Endothelial cell of umbilical vein (primary cell): ENCODE measurements around the gene SWI5. TPM values are rescaled to one million over a fixed set of nuclear protein-coding genes. Genes with fewer than 3 reads are reported as not detected.

Experiments used
- BruUV-seq: library from RNA; stranded (reverse); fragments of 400-500 nt; replicated peaks from 2 replicates; lab custom pipeline; 2021; lab: Mats Ljungman, UMichigan
- CTCF ChIA-PET: fragments of 300-600, 350-600 bp; sonication (Branson Sonifier 250); formaldehyde crosslinking; loops from one replicate; lab custom pipeline; 2021; ENCODE audit warnings: antibody characterized with exemption, inconsistent platforms; lab: Charles Lee
- POLR2A ChIA-PET: fragments of 300-600, 350-600 bp; sonication (Branson Sonifier 250); formaldehyde crosslinking; loops from one replicate; lab custom pipeline; 2021; ENCODE audit warnings: antibody characterized with exemption, inconsistent platforms; lab: Charles Lee
- DNase-seq: peaks from one replicate; pipeline ENCODE4 v3.0.0-alpha.2; 2011; ENCODE audit warnings: low read depth, low spot score
- FAIRE-seq: peaks from 2 replicates; lab custom pipeline; 2011; peaks lifted over from hg19 to GRCh38; lab: Jason Lieb, UNC
- H2AFZ ChIP-seq: 2 replicates; pipeline ENCODE4 v1.6.0; 2012; ENCODE audit warnings: low read depth, low read length, control low read depth, inconsistent platforms
- H3K27ac ChIP-seq: 2 replicates; pipeline ENCODE4 v1.5.1; 2011; ENCODE audit warnings: low read depth, mild to moderate bottlenecking, control low read depth, low read length, moderate library complexity; ENCODE audit not compliant: insufficient read depth
- H3K27me3 ChIP-seq, 2 experiments: 2 replicates each; pipeline versions ENCODE4 v1.6.0 to v1.6.1; 2011; ENCODE audit warnings: low read length in 2 of 2, mixed read lengths in 1 of 2; ENCODE audit not compliant: control insufficient read depth in 2 of 2, insufficient read depth in 2 of 2
- H3K36me3 ChIP-seq, 2 experiments: 2 replicates in 1 of 2; 3 replicates in 1 of 2; pipeline ENCODE4 v1.5.1; 2011; ENCODE audit warnings: low read length in 2 of 2, mild to moderate bottlenecking in 1 of 2, moderate library complexity in 1 of 2; ENCODE audit not compliant: control insufficient read depth in 2 of 2, insufficient read depth in 2 of 2; ENCODE audit errors: extremely low read depth in 1 of 2
- H3K4me1 ChIP-seq: 3 replicates; pipeline ENCODE4 v1.5.1; 2011; ENCODE audit warnings: mild to moderate bottlenecking, low read length; ENCODE audit not compliant: control insufficient read depth, insufficient read depth; ENCODE audit errors: extremely low read depth
- H3K4me2 ChIP-seq: 2 replicates; pipeline ENCODE4 v1.6.1; 2011; ENCODE audit warnings: low read length, control low read depth, mixed read lengths; ENCODE audit not compliant: insufficient read depth
- H3K4me3 ChIP-seq, 3 experiments: fragments of 200-600 bp in 1 of 3; sonication (generic), shearing (Covaris generic) in 1 of 3; replicated peaks in 1 of 3; 2 replicates each; pipeline ENCODE4 v1.5.1; 2011 to 2016; ENCODE audit warnings: control low read depth in 3 of 3, low read length in 3 of 3, mild to moderate bottlenecking in 2 of 3, inconsistent platforms in 1 of 3, low read depth in 1 of 3, moderate library complexity in 1 of 3; ENCODE audit not compliant: insufficient read depth in 1 of 3
- H3K79me2 ChIP-seq: 2 replicates; pipeline ENCODE4 v1.6.0; 2012; ENCODE audit warnings: low read length, inconsistent platforms; ENCODE audit not compliant: control insufficient read depth, insufficient read depth
- H3K9ac ChIP-seq: replicated peaks from 2 replicates; pipeline ENCODE3; 2011; ENCODE audit warnings: low read length, control low read depth; ENCODE audit not compliant: insufficient read depth; ENCODE audit errors: extremely low read depth
- H3K9me1 ChIP-seq: replicated peaks from 3 replicates; pipeline ENCODE4 v1.6.0; 2011; ENCODE audit warnings: mild to moderate bottlenecking, low read length; ENCODE audit not compliant: control insufficient read depth, insufficient read depth; ENCODE audit errors: extremely low read depth
- H3K9me3 ChIP-seq: replicated peaks from 2 replicates; pipeline ENCODE4 v1.5.1; 2012; ENCODE audit warnings: low read length, inconsistent platforms; ENCODE audit not compliant: control insufficient read depth, insufficient read depth
- H4K20me1 ChIP-seq: replicated peaks from 2 replicates; pipeline ENCODE3; 2011; ENCODE audit warnings: mild to moderate bottlenecking, low read length; ENCODE audit not compliant: control insufficient read depth, insufficient read depth; ENCODE audit errors: extremely low read depth
- CTCF ChIP-seq, 2 donors: IDR thresholded peaks; 1 replicate in 1 of 2; 2 replicates in 1 of 2; pipeline ENCODE4 v1.5.1; 2011; ENCODE audit warnings: low read length in 2 of 2, mild to moderate bottlenecking in 2 of 2, moderate library complexity in 2 of 2, control low read depth in 1 of 2, inconsistent platforms in 1 of 2, low read depth in 1 of 2; ENCODE audit not compliant: insufficient read depth in 1 of 2; ENCODE audit errors: extremely low read depth in 1 of 2
- EZH2 ChIP-seq: IDR thresholded peaks from 2 replicates; pipeline ENCODE4 v1.6.1; 2012; ENCODE audit warnings: borderline replicate concordance, low read depth, mild to moderate bottlenecking, moderate library complexity, low read length, inconsistent platforms; ENCODE audit not compliant: severe bottlenecking
- FOS ChIP-seq: IDR thresholded peaks from 2 replicates; pipeline ENCODE4 v1.6.1; 2011; ENCODE audit warnings: mild to moderate bottlenecking, low read length, moderate library complexity, borderline replicate concordance; ENCODE audit not compliant: insufficient read depth
- GATA2 ChIP-seq: IDR thresholded peaks from 2 replicates; pipeline ENCODE4 v1.7.0; 2011; ENCODE audit warnings: low read depth, mild to moderate bottlenecking, moderate library complexity, mixed read lengths, low read length; ENCODE audit not compliant: insufficient read length, insufficient read depth
- JUN ChIP-seq: IDR thresholded peaks from 2 replicates; pipeline ENCODE4 v1.6.1; 2011; ENCODE audit warnings: borderline replicate concordance, low read depth; ENCODE audit not compliant: insufficient read length, insufficient read depth
- MAX ChIP-seq: IDR thresholded peaks from 2 replicates; pipeline ENCODE4 v1.6.1; 2011; ENCODE audit not compliant: insufficient read depth, insufficient read length
- MYC ChIP-seq: IDR thresholded peaks from one replicate; pipeline ENCODE4 v1.6.1; 2011; ENCODE audit warnings: mild to moderate bottlenecking, low read depth, low read length
- POLR2A ChIP-seq: IDR thresholded peaks from 2 replicates; pipeline ENCODE4 v1.6.1; 2012; ENCODE audit warnings: low read depth, mild to moderate bottlenecking, control low read depth, low read length
- POLR2AphosphoS5 ChIP-seq: IDR thresholded peaks from 2 replicates; pipeline ENCODE4 v1.6.1; 2012; ENCODE audit warnings: low read depth, mild to moderate bottlenecking, control low read depth, low read length, moderate library complexity; ENCODE audit not compliant: insufficient read depth
- dilution Hi-C: fragments of 300-500 bp; cut with MboI; formaldehyde crosslinking; loops from one replicate; pipeline ENCODE4 v1.15.0; 2019; ENCODE audit warnings: low sequenced_read_pairs; ENCODE audit not compliant: extremely low pct_ligation_motif_present
- intact Hi-C: fragments of 100-400 bp; cut with micrococcal nuclease; formaldehyde crosslinking; loops from one replicate; pipeline ENCODE4 v1.10.0; 2022
- polyA plus RNA-seq, 4 experiments: library from polyadenylated mRNA; depleted of rRNA in 3 of 4; stranded (reverse) in 3 of 4; unstranded in 1 of 4; fragments of >200 nt; gene quantifications; 2 replicates each; pipeline versions ENCODE4 v1.2.1 to v1.2.3, GENCODE V29; 2011 to 2012; ENCODE audit warnings: missing spikeins in 1 of 4
- total RNA-seq: library from RNA; stranded (reverse); gene quantifications from 2 replicates; pipeline ENCODE4 v1.2.3, GENCODE V29; 2021

SWI5 gene
- total and polyA plus RNA-seq, 2 donors (not counting 3 experiments of a cell fraction or from before 2014, with no cell fraction given), result 21.2 to 58.0 TPM

- H2AFZ ChIP-seq, result no peak overlapping the region
- H3K36me3 ChIP-seq, result peaks cover 6% of the 10 kb centered on the region in 2 experiments
- no peaks in the 10 kb centered on the region for H3K9me3 ChIP-seq
- no peak overlapping the region for H3K9ac ChIP-seq
- H4K20me1 ChIP-seq, result no peaks in the 10 kb centered on the region
- no peak overlapping the region for H3K27ac ChIP-seq
- H3K4me2 ChIP-seq, result no peak overlapping the region
- DNase-seq (no peak), FAIRE-seq (no peak)
- ChIA-PET CTCF (no interaction called here), POLR2A (no interaction called here)
- no peaks in the 10 kb centered on the region for H3K27me3 ChIP-seq
- peaks cover 15% of the 10 kb centered on the region for H3K4me1 ChIP-seq
- no peaks in the 10 kb centered on the region for H3K79me2 ChIP-seq
- H3K9me1 ChIP-seq, result no peaks in the 10 kb centered on the region
- BruUV-seq, result no TSS peak
- intact Hi-C loops, result no loop called here
- TF ChIP-seq MYC (no peak), JUN (no peak), POLR2A (no peak), GATA2 (no peak), CTCF (IDR thresholded peaks at IDR 0.05; ENCODE audit: extremely low read depth in 1 of 2, insufficient read depth in 1 of 2, low read depth in 1 of 2, low read length in 2 of 2) (no peak), FOS (no peak), POLR2AphosphoS5 (no peak), MAX (no peak), EZH2 (no peak)
- dilution Hi-C loops, result no loop called here
- no peak overlapping the region for H3K4me3 ChIP-seq
These were observed 23.5 kb upstream of the SWI5 start for GRCh38 chr9:128252317-128253139.
